Endometrial microvascular endothelial cells (primary cell): ENCODE measurements around the gene KIF1A. TPM values are rescaled to one million over a fixed set of nuclear protein-coding genes. Genes with fewer than 3 reads are reported as not detected.
"Not testable (repeated sequence)": the region's sequence is repeated elsewhere in the genome, so short reads cannot be mapped to it uniquely, and the experiment has no call there.

Source experiments
- in situ Hi-C: cut with HindIII; loops from 2 replicates; pipeline ENCODE4 v1.10.0; 2017; ENCODE audit warnings: low sequenced_read_pairs, low pct_unique_long_range_greater_than_20kb; ENCODE audit errors: inconsistent ontology term
- total RNA-seq: library from RNA; depleted of rRNA; stranded (reverse); fragments of >200 nt; gene quantifications from one replicate; pipeline ENCODE4 v1.2.3, GENCODE V29; 2015; ENCODE audit errors: inconsistent ontology term

KIF1A gene
- total RNA-seq, 1 donor from 2014 or later: not detected

DNA sequence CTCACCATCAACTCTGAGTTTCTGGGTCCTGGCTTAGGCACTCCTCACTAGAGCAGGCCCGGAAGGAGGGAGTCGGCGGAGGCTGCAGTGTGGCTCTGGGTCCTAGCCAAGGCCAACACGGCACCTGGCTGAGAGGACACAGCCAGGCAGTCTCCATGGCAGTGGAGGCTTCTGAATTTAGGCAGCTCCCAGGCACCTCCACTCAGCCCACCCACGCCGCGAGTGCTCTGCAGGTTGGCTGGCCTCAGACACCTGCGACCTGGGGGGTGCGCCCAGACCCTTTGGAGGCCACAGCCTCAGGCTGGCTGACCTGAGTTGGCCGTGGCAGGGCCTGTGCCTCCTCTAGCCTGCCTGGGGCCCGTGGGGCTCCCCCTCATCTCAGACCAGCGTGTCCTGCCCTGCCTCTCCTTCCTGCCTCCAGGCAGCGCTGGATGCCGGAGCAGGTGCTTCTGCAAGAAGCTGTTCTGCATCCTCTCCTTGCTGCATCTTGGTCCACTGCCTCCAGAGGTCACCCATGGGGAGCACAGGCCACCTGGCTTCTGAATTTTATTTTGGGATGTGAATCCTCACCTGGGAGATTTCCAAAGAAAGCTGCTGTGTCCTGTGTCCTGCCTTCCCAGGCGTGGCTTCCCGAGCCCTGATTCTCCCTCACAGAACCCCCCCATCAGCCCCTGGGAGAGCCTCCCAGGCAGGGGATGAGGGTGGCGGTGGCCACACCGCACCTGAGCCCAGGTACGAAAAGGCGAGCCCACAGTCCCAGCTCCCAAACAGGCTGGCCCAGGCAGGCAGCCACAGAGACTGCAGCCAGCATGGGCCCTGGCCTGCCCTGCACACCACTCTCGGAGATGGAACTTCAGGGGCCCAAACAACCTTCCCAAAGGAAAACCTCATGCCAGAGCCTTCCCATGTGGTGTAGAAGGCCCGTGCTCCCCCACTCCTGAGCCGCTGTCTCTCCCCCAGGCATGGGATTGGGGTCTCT is 105.0 kb downstream of the KIF1A start:
- in situ Hi-C loops: no loop called here

DNA sequence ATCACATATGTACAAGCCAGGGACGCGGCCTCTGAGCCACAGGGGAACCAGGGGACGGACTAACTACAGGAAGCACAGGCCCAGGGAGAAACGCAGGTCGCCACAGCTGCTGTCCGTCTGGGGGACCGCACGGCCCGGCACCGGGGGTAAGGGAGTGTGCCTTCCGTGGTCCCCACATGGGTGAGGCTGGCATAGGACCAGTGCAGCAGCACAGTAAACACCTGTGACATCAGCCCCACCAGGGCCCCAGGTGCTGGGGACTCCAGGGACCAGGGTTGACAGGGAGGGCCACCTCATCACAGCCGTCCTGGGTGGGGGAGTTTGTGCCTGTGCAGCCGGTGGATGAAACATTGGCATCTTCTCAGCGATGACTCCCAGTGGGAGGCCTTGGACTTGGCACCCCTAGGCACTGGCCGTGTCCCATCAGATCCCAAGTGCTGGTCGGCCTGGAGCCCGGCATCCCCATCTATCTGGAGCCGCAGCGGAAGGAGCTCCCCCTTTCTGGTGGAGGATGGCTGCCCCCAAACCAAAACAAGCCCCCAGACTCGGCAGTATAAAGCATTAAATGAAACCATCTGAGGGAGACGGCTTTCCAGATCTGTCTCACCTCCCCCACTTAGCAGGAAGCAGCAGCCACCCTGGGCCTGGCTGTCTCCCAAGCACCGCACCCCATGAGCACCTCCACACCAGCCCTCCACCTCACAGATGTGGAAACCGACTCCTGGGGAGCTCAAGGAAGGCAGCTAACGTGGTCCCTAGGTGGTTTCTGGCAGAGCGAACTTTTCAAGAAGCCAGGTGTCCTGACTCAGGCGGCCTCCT is 105.9 kb downstream of the KIF1A start:
- in situ Hi-C loops: no loop called here

DNA sequence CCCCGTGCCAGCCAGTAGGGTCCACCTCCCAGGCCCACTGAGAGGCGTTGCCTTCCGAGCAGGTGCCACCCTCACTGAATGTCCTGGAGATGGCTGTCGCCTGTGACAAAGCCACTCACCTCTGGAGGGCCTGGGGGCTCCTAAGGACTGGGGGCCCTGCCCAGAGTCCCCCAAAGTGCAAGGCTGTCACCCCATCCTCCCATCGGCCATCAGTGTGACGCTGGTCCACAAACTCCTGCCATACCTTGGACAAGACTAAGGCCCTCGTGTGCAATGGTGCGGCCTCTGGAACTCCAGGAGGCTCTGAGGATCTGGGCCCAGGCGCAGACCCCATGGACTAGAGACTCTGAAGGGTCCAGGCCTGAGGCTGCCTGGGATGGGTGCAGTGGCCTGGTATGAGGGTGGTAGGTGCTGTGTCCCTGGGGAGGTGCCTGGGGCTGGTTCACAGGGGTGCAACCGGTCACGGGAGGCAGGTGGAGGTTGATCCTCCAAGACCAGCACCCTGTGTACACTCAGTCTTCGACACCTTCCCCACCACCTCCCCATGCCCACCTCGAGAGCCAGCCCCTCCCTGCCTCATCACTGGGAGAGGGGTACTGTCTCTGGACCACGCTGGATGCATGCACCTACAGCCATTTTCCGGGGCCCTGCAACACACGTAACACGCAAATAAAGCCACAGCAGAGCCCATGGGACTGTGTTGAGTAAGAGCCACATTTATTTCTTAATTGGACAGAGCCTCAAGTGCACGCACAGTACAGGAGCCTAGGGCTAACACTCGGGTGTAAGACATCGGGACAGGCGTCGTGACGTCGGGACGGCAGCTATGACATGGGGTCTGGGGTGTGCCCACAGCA is 106.7 kb downstream of the KIF1A start:
- in situ Hi-C loops: no loop called here

DNA sequence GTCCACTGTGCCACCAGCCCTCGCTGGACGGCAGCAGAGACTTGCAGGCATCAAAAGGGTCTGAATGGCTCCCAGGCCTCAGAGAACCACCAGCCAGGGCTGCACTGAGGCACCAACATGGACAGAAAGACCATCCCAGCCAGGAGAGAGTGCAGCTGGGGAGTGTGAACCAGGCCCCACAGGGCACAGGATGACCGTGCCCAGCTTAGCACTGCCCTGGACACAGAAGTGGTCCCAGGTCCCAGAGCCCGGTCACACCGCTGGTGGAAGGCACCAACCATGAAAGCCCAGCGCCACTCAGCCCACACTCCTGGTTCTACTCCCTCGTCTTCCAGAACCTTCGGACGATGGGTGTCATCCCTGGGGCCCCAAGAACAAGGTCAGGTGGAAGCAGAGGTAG is 107.9 kb downstream of the KIF1A start:
- in situ Hi-C loops: no loop called here

DNA sequence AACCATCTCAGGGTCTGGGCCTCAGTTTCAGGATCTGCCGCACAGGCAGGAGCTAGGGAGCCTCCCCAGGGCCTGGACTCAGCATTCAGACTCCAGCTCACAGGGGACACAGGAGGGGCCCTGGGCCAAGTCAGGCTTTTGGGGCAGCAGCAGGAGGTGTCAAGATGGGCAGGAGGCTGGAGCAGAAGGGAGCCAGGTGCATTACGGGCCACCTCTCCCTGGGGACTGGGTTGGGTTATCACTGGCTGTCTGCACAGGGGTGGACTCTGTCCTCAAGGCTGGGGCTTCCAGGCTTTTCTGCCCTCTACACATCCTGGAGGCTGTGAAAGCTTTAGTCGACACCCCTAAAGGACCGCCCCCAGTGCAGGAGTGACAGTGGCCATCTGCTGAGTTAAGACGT is 108.3 kb downstream of the KIF1A start:
- in situ Hi-C loops: no loop called here

DNA sequence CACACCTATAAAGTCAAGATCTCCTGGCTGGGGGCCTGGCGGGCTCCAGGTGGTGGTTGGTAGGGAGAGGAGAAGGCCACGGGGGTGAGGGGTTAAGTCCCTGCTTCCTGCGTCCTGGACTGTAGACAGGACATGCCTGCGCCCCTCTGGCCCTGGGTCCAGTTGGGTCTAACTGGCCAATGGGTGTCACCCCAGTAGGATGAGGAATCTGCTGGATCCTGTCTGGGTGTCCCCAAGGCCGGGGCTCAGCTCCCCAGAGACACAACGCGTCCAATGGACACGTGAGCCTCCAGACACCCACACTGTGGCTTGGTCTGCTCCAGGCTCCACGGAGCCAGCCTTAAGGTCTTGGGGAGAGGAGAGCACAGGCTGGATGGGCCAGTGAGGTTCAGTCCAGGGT is 108.7 kb downstream of the KIF1A start:
- in situ Hi-C loops: no loop called here

DNA sequence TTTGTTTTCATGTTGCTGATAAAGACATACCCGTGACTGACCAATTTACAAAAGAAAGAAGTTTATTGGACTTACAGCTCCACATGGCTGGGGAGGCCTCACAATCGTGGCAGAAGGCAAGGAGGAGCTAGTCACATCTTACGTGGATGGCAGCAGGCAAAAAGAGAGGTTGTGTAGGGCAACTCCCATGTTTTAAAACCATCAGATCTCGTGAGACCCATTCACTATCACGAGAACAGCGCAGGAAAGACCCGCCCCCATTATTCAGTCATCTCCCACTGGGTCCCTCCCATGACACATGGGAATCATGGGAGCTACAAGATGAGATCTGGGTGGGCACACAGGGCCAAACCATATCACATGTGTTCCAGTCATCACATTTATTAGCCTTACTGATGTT is 111.6 kb downstream of the KIF1A start:
- in situ Hi-C loops: no loop called here

DNA sequence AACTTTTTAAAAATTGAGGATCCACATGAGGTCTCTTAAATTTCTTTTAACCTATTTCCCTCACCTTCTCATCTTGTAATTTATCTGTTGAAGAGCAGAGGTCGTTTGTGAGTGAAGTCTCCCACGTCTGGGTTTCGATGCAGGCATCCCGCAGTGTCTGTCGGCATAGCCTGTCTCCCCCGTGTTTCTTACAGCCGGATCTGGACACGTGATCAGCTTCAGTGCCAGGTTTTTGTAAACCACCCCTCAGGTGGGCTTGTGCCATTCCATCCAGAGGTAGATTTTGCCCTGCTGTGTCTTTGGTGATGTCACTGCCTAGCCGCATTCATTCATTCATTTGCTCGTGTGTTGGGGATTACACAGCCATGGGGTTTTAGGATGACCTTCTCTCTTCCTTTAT is 112.2 kb downstream of the KIF1A start:
- in situ Hi-C loops: no loop called here

DNA sequence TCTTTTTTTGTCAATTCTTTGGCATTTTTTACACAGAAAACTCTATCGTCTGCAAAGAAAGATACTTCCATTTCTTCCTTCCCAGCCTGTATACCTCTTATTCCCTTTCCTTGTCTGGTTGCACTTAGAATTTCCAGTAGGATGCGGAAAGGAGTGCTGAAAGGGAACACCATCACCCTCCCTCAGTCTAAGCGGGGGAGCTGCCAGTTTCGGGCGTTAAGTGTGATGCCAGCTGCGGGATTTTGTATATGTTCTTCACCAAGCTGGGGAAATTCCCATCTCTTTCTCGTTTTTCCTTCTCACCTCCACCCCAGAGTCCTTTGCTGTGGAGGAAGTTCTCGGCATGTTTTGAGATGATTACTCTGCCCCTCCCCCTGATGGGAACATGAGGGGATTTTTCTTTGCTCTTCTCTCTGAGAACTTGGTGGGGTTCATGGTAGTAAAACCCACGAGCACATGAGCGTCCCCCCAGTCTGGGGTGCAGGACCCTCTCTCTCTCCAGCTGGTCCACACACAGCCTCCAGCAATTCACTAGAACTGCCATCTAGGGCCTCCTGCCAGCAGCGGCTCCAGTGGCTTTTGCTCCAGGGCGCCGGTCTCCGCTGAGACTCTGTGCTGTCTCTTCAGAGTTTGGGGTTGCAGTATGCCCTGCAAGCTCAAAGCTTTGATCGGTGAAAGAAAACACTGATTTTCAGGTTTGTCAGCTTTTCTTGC is 112.8 kb downstream of the KIF1A start:
- in situ Hi-C loops: no loop called here

DNA sequence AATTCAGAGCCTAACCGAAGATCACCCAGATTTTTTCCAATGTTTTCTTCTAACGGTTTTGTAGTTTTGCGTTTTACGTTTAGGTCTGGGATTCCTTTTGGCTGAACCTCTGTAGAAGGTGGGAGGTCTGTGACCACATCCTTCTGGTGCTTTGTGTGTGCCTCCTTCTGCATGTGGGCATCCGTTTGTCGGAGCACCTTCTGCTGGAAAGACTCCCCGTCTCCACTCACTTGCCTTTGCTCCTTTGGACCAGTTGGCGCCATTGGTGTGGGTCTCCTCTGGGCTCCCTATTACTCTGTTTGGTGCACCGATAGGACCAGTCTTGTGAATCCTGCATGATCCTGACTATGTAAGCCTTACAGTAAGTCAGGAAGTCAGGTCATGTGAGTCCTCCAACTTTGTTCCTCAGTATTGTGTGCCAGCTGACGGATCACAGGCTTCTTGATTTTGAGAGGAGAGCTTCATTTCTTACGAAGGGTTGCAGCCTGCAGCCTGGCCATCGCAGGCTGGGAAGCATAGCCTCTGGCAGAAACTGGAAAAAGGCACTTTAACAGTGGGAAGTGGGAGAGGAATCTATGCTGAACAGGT is 114.7 kb downstream of the KIF1A start:
- in situ Hi-C loops: no loop called here

DNA sequence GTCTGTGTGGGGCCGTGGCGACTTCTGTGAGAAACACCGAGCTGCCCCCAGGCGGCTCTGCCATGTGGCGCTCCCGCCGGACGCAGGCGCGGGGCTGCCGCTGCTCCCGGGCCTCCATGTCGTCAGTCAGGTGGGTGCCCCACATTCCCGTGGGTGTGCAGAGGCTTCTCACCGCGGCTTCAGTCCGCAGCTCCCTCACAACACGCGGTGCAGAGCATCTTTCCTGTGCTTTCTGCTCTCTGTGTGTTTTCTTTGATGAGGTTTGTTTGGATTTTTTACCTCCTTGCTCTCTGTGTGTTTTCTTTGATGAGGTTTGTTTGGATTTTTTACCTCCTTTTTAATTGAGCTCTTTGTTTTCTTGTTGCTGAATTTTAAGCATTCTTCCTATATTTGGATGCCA is 115.4 kb downstream of the KIF1A start:
- in situ Hi-C loops: no loop called here

DNA sequence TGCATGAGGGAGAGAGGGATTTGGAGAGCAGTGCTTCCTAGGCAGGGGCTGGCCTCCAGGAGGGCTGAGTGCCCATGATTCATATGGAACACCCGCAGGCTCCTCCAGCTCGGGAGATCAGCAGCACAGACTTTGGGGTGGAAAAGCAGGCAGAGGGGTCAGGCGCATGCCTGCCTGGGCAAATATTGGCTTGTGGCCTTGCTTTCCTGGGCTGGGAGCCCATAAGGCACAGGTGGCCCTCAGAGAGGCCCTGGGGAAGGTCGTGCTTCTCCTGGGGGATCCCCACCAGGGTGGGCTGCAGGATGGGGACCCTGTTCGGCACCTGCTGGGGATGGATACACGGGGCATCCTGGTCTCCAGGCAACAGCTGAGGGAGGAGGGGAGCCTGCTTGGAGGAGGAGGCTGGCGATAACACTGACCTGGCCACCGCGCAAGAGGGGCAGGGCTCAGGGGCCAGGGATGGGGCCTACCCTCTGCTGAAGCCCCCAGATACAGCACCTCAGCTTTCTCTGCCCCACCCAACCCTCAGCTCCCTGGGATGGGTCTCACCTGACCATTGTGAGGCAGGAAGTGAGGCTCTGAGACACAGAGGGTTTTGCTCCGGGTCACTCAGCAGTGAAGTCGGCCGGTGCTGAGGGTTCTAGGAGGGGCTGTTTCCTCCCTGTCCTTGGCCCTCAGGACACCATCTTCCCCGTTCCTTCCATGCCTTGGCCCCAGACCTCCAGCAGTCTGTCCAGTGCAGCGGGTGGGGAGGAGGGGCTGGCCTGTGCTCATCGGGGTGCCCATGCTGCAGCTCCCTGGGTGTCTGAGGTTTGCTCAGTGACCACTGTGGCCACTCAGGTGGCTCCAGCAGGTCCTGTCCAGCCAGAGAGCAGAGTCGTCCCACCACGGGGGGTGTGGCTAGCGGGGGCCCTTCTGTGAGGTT is 116.3 kb downstream of the KIF1A start:
- in situ Hi-C loops: no loop called here

DNA sequence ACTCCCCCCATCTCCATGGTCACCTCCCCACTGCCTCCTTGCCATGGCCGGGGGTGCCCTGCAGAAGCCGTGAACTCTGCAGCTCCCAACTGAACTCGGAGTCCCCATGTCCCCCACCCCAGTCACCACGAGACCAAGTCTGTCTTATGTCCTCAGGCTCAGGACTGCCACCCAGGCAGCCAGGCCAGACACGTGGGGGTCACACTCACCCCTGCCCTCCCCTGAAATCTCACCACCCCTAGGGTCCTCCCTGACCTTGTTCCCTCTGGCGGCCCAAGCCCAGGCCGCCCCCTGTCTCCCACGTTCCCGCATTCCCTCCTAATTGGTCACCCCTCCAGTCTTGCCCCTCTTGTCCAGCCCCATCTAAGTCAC is 117.4 kb downstream of the KIF1A start:
- in situ Hi-C loops: no loop called here

DNA sequence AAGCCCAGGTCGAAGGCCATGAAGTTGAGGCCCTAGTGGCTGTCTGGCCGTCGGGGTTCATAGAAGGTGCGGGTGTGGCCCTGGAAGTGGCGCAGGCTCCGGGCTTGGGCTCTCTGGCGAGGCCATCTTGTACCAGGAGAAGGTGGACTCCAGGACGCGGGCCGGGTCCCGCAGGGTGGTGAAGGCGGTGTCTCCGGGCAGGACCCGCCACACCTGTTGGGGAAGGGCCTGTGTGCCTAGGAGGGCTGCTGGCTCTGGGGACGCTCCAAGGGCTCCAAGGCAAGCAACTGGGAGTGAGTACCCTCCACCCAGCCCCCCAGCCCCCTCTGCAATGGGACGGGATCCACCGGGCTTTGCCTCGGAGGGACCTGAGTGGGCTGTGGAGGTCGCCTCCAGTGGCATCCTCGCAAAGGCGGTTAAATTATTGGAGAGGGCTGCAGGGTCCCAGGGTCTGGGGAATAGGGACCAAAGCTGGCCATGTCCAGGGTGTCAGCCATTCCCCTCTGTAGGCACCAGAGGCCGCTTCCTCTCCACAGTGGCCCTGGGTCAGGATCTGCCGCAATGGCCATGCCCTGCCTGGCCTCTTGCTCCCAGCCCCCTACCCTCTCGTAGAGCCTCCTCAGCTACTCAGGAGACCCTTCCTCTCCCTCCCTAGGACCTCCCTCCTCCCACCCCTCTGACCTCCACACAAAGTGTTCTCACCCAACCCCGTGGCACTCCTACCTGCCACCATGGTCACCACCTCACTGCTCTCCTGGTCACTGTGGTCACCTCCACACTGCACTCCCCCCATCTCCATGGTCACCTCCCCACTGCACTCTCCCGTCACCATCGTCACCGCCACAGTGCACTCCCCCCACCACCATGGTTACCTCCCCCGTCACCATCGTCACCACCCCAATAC is 118.0 kb downstream of the KIF1A start:
- in situ Hi-C loops: no loop called here

DNA sequence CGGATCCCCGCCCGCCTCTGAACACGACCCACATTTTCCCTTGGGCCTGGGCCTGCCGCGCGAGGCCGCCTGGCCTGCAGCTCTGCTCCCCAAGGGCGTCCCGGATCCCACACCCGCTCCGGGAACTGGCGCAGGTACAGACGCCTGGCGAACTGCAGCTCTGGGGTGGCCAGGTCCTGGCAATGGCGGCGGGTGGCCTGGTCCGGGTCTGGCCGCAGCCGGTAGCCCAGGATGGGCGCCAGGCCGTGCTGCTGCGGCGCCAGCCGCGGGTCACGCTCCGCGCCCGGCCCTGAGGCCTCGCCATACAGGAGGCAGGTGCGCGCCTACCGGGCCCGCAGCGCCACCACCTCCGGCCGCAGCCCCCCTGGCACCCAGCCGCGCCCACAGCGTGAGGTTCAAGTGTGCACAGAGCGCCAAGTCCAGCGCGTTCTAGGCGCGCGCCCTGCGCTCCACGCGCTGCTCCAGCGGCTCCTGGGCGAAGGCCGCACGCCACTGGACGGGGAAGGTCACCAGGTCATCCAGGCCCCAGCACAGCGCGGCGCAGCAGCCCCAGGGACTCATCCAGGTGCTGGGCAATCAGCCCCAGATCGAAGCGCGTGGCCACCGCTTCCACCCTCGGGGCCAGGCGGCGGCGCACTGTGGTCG is 118.8 kb downstream of the KIF1A start:
- in situ Hi-C loops: no loop called here

DNA sequence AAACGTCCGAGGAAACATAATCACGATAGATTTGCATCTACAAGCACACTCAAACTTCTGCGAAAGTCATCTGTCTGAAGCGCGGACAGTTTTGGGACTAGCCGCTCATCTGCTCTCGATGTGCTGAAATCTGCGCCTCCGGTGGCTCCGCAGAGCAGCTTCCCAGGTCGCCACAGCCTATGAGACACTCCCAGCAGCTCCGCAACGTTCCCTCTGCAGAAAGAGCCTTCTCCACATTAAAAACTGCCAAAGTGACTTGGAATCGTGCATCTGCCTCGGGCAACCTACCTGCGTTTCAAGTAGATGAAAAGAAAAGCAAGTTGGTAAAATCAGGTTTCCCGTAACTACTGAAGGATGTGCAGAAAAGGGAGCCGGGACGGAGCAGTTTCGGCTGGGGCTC is 119.4 kb downstream of the KIF1A start:
- in situ Hi-C loops: not testable (repeated sequence)
